HL-60 (cell line): ENCODE results near the gene KXD1.

Source experiments
- DNase-seq, 2 experiments: peaks; one replicate each; pipeline ENCODE4 v3.0.0-alpha.2; 2010 to 2020; ENCODE audit warnings: low read depth in 1 of 2, low spot score in 1 of 2
- H3K27ac ChIP-seq: fragments of 250-450 bp; sonication (Bioruptor Pico); replicated peaks from 2 replicates; pipeline ENCODE4 v1.5.1; 2020; ENCODE audit warnings: mild to moderate bottlenecking, moderate library complexity
- H3K27me3 ChIP-seq: fragments of 250-450 bp; sonication (Bioruptor Pico); 2 replicates; pipeline ENCODE4 v1.5.1; 2021; ENCODE audit warnings: mild to moderate bottlenecking, moderate library complexity; ENCODE audit not compliant: insufficient read depth, poor library complexity, severe bottlenecking
- H3K4me3 ChIP-seq: replicated peaks from 2 replicates; pipeline ENCODE4 v1.5.1; 2011; ENCODE audit warnings: mild to moderate bottlenecking, control low read depth, low read length; ENCODE audit not compliant: insufficient read depth
- GABPA ChIP-seq: IDR thresholded peaks from 2 replicates; pipeline ENCODE4 v1.6.1; 2012; ENCODE audit warnings: low read depth
- POLR2AphosphoS5 ChIP-seq: IDR thresholded peaks from 2 replicates; pipeline ENCODE4 v1.6.1; 2012; ENCODE audit warnings: low read depth
- SPI1 ChIP-seq: IDR thresholded peaks from 2 replicates; pipeline ENCODE4 v1.6.1; 2012; ENCODE audit warnings: low read depth, mild to moderate bottlenecking, borderline replicate concordance
- TF ChIP-seq, protein P1 (sequence below): IDR thresholded peaks from one replicate; pipeline ENCODE4 v1.5.1; 2011; ENCODE audit warnings: low read length, control low read depth, inconsistent platforms; ENCODE audit not compliant: insufficient read depth
- TF ChIP-seq, protein P2 (sequence below): IDR thresholded peaks from 2 replicates; pipeline ENCODE4 v1.6.1; 2012; ENCODE audit warnings: low read depth; ENCODE audit not compliant: insufficient replicate concordance

Gene KXD1

DNA sequence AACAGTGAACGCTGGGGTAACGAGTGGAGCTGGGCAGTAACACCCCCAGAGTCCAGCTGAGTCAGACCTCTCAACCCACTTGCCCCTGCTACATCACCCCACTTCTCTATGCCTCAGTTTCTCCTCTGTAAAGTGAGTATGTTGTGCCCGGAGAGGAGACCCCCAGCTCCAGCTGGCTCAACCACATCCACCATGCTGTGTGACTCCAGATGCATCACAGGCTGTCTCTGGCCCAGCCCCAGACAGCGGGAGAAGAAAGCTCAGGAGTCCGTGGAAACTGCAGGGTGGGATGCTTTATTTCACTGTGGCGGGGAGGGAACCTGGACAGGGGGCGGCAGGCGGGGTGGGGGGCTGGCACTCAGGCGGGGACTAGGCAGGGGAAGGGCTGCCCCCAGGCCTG, 26.2 kb upstream of the KXD1 start:
- TF ChIP-seq, protein P1, sequence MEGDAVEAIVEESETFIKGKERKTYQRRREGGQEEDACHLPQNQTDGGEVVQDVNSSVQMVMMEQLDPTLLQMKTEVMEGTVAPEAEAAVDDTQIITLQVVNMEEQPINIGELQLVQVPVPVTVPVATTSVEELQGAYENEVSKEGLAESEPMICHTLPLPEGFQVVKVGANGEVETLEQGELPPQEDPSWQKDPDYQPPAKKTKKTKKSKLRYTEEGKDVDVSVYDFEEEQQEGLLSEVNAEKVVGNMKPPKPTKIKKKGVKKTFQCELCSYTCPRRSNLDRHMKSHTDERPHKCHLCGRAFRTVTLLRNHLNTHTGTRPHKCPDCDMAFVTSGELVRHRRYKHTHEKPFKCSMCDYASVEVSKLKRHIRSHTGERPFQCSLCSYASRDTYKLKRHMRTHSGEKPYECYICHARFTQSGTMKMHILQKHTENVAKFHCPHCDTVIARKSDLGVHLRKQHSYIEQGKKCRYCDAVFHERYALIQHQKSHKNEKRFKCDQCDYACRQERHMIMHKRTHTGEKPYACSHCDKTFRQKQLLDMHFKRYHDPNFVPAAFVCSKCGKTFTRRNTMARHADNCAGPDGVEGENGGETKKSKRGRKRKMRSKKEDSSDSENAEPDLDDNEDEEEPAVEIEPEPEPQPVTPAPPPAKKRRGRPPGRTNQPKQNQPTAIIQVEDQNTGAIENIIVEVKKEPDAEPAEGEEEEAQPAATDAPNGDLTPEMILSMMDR = no peak
- TF ChIP-seq POLR2AphosphoS5 (no peak), SPI1 (no peak), GABPA (no peak)
- TF ChIP-seq, protein P2, sequence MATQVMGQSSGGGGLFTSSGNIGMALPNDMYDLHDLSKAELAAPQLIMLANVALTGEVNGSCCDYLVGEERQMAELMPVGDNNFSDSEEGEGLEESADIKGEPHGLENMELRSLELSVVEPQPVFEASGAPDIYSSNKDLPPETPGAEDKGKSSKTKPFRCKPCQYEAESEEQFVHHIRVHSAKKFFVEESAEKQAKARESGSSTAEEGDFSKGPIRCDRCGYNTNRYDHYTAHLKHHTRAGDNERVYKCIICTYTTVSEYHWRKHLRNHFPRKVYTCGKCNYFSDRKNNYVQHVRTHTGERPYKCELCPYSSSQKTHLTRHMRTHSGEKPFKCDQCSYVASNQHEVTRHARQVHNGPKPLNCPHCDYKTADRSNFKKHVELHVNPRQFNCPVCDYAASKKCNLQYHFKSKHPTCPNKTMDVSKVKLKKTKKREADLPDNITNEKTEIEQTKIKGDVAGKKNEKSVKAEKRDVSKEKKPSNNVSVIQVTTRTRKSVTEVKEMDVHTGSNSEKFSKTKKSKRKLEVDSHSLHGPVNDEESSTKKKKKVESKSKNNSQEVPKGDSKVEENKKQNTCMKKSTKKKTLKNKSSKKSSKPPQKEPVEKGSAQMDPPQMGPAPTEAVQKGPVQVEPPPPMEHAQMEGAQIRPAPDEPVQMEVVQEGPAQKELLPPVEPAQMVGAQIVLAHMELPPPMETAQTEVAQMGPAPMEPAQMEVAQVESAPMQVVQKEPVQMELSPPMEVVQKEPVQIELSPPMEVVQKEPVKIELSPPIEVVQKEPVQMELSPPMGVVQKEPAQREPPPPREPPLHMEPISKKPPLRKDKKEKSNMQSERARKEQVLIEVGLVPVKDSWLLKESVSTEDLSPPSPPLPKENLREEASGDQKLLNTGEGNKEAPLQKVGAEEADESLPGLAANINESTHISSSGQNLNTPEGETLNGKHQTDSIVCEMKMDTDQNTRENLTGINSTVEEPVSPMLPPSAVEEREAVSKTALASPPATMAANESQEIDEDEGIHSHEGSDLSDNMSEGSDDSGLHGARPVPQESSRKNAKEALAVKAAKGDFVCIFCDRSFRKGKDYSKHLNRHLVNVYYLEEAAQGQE = no peak
- Histone ChIP-seq H3K27me3 (no peaks in the 10 kb centered on the region), H3K27ac (no peak overlapping the region), H3K4me3 (no peak overlapping the region)
- DNase-seq = no peak

DNA sequence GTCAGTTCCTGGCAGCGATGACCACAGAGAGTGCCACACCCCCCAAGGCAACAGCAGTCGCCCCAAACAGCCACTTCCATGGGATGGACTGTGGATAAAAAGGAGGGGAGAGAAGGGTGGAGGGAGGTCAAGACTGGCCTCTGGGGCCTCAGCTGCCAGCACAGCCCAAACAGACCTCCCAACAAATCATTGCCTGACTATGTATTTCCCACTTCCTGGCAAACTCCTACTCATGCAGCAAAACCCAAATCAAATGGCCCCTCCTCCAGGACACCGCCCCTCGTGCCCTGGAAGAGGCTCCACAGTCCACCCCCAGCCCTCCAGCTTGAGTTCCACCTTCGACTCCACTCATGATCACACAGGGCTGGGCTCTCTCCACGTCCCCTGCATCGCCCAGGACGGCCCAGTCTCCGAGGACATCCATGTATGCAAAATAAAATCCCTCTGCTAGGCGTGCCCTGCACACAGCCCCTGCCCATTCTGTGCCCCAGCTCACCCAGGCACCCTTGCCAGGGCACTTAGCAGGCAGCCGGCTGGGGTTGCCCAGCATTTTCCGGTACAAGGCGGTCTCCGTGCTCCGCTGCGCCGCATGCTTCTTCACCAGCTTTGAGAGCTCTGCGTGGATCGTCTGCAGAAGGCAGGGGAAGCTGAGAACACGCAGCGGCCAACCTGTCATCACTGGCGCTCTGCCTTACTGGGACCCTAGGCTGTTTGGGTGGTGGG, 25.3 kb upstream of the KXD1 start:
- no peak for TF ChIP-seq POLR2AphosphoS5
- DNase-seq = no peak
- Histone ChIP-seq H3K27ac (no peak overlapping the region), H3K27me3 (no peaks in the 10 kb centered on the region), H3K4me3 (no peak overlapping the region)

DNA sequence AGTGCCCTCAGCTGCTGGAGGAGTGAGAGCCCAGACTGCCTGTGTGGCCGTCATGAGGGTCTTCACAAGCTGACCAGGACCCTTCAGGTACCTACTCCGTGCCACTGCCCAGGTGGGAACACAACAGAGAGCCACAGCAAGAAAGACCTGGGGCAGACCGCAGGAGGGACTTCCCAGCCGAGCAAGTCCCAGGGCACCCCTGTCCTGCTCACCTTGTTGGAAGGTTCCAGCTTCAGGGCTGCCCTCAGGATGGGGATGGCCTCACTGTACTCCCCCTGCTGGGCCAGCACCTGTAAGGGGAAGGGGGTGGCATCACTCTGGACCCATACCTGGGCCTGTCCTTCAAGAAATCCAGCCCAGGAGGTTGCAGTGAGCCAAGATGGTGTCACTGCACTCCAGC, 24.6 kb upstream of the KXD1 start:
- Histone ChIP-seq H3K27ac (no peak overlapping the region), H3K4me3 (no peak overlapping the region), H3K27me3 (no peaks in the 10 kb centered on the region)
- TF ChIP-seq, protein P1 = no peak
- TF ChIP-seq SPI1 (no peak), GABPA (no peak), POLR2AphosphoS5 (no peak)
- TF ChIP-seq, protein P2 = no peak
- DNase-seq = no peak

DNA sequence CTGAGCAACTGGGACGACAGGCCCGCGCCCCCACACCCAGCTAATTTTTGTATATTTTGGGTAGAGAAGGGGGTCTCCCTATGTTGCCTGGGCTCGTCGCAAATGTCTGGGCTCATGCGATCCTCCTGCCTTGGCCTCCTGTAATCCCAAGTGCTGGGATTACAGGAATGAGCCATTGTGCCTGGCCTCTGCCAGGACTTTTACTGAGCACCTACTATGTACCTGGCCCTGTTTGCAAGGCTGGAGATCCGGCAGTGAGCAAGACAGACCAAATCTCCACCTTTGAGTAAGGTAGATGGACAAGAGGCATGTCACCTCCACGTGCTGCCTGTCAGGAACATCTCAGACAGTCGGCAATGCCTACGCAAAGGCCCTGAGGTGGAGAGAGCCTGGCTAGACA, 21.2 kb upstream of the KXD1 start:
- no peak for DNase-seq
- no peak overlapping the region for H3K4me3 ChIP-seq
- no peaks in the 10 kb centered on the region for H3K27me3 ChIP-seq
- no peak overlapping the region for H3K27ac ChIP-seq
- TF ChIP-seq GABPA = no peak
- TF ChIP-seq, protein P1 = no peak
- no peak for TF ChIP-seq POLR2AphosphoS5
- TF ChIP-seq, protein P2 = no peak
